Measurements from ENCODE around the gene AMBN. TPM values are rescaled to one million over a fixed set of nuclear protein-coding genes. Genes with fewer than 3 reads are reported as not detected.
"Not testable (repeated sequence)": the region's sequence is repeated elsewhere in the genome, so short reads cannot be mapped to it uniquely, and the experiment has no call there.

The AMBN gene
- total RNA-seq, 2 experiments from 2014 or later = not detected

DNA sequence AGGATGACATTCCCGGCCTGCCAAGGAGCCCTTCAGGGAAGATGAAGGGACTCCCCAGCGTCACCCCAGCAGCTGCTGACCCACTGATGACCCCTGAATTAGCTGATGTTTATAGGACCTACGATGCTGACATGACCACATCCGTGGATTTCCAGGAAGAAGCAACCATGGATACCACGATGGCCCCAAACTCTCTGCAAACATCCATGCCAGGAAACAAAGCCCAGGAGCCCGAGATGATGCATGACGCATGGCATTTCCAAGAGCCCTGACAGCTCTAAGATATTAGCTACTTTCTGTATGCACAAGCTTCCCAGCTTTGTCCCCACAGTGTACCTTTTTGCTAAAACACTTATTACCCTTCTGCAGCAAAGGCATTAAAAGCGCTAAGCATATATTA lies 14.4 kb downstream of the AMBN start:
- POLR2A ChIA-PET = no interaction called here
- CTCF ChIA-PET = no interaction called here

DNA sequence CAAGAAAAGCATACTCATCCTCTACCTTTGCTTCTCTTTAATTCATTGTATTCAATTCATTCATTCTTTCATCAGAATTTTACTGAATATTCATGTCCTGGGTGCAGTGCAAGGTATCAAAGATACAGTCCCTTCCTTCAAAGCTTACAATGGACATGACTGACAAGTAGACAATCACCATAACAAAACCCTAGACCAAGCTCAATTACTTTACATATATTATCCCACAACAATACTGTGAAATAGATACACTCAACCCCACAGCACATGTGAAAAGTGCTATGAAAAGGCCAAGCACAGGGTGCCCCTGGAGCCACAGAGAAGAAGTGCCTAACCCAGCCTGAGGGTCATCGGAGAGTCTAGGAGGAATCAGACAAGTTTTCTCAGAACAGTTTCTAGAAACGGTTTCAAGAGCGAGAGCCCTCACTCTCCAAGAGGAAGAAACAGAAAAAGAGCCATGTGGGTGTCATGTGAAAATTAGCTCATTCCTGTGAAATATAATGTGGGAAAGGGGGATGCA lies 15.3 kb downstream of the AMBN start:
- POLR2A ChIA-PET = no interaction called here
- CTCF ChIA-PET = no interaction called here

DNA sequence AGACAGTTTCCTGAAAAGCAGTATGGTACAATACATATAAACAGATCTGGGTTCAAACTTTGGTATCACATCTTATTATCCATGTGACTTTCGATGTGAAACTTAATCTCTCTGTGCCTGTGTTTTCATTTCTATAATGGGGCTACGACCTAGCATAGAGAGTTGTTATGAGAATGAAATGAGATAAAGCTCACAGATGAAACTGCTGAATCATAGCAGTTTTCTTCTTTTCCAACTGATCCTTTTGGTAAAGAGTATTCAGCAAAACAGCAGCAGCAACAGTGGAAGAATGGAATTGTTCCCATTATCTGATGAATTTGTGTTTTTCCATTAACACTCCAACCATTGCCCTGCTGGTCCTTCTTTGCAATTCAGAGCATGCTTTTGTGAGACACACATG lies 16.3 kb downstream of the AMBN start:
- CTCF ChIA-PET = no interaction called here
- POLR2A ChIA-PET = no interaction called here

DNA sequence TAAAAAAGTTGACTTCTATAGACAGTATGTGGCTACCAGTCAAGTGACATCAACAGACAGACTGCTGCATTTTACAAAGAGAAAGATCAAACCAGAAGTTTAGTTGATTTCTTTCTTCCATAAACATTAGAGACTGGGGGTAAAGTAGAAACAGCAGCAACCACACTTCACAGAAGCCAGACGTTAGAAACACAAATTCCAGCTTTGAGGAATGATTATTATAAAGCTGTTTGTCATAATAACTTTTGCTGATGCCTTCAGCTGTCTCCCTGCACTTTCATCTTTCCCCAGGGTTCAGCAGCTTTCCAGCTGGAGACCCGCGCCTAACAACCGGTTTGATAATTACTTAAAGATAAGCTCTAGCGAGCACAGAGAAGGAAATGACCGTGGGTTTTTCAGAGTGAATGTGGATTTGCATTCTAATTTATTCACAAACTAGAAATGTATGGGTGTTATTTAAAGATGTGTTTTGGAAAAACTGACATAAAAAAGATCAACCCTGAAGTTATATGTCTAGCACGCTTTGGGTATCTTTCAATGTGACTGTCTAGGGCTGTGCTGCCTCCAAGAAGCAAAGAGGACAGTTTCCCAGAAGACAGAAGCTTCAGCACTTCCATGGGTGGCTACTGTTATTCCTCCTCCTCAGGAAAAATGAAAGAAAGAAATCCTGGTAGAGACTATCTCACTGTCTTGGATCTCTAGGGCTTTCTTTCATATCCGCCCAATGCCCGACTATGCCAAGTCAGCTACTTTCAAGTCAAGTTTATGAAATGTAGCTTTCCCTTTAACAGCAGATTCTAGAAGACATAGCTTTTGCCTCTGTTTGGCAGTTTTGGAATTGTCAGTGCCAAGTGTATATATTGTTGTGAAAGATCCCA lies 21.5 kb downstream of the AMBN start:
- ChIA-PET CTCF (no interaction called here), POLR2A (no interaction called here)

DNA sequence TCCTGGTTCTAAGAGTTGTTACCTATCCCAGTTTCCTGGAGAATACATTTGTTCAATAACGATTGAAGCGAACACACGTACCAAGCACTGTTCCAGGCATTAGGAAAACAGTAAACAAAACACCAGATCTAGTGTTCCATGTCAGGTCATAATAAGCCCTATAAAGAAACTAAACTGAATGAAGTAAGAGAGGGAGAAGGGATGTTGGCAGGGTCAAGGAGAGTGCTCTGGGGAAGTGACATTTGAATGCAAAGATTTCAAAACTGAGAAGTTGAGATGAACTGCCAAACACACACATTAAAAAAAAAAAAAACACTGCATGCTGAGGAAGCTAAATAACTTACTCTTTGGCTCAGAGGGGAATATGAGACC lies 22.1 kb downstream of the AMBN start:
- CTCF ChIA-PET = no interaction called here
- POLR2A ChIA-PET = no interaction called here

DNA sequence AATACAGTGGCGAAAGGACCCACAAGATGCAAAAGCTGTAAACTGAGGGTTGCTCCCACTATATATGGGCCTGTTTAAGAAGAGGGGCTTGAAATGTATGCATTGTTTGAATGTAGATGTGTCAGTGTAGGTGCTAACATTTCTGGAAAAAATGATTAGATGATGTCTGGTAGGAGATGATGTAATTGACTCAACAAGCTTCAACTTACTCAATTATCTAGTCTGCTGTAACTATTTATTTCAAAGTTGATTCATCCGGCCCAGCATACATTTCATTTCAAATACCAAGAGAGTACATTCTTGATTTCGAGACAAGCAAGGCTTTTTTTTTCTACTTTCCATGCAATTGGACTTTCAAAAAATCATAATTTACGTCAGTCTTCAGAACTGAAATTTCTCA lies 27.2 kb downstream of the AMBN start:
- CTCF ChIA-PET = interaction anchor here (0.5 kb wide), 1 partner anchor 20 kb away, joined by 3 read pairs; no protein-coding TSS in a partner anchor

DNA sequence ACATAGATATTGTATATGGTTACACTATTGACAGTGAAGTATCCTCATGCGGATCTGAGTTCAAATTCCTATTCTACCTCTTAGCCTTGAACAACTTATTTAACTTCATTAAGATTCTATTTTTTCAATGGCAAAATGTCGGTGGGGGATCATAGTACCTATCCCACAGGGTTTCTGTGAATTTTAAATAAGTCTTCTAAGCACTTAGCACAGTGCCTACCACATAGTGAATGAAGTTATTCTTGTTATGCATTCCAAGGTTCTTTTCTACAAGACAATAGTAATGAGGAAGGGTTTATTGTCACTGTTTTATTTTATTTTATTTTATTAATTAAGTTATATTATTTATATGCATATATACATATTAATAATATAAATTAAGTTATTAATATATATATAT lies 27.7 kb downstream of the AMBN start:
- CTCF ChIA-PET = interaction anchor here (0.5 kb wide), 1 partner anchor 19 kb away, joined by 3 read pairs; no protein-coding TSS in a partner anchor

More for the DNA sequence above, 27.2 kb downstream of the AMBN start:
- POLR2A ChIA-PET = no interaction called here

DNA sequence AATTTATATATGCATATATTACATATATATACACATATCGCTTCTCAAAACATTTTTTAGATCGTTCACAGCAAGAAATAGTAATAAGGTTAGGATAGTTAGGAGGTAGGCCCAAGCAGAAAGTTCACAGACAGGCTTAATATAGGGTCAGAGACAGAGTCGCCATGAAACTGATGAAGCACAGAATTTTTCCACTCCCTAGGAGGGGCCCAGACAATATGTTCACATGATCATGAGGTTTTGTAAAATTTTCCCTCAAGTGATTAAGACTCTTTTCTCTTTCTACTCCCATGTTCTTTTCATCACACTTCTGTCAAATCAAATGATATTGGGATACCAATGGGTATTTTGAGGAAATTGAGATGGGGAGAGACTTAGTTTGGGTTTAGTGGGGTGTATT lies 31.3 kb downstream of the AMBN start:
- POLR2A ChIA-PET = no interaction called here
- CTCF ChIA-PET = no interaction called here

More for the DNA sequence above, 27.7 kb downstream of the AMBN start:
- POLR2A ChIA-PET = no interaction called here

DNA sequence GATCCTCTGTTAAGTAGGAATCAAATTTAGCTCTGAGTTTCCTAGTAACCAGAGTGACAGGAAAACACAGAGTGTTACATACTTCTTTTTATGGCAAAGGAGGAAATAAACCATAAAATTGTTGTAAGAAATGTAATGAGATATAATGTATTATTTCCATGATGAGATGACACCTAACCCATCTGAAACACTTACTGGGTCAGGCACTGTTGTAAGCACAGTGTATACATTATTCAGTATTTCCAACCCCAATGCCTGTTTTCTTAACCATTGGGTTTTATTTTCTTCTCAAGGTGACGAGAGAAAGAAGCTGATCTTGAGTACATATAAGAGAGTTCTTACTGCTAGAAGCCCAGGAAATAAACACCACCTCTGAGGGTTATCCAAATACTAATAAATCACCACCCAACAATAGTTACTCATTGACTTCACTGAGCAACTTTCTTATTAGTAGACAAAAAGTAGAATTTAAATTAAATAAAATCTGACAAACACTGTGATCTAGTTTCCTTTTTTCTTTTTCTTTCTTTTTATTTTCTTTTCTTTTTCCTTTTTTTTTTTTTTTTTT lies 32.3 kb downstream of the AMBN start:
- POLR2A ChIA-PET = no interaction called here
- CTCF ChIA-PET = no interaction called here

DNA sequence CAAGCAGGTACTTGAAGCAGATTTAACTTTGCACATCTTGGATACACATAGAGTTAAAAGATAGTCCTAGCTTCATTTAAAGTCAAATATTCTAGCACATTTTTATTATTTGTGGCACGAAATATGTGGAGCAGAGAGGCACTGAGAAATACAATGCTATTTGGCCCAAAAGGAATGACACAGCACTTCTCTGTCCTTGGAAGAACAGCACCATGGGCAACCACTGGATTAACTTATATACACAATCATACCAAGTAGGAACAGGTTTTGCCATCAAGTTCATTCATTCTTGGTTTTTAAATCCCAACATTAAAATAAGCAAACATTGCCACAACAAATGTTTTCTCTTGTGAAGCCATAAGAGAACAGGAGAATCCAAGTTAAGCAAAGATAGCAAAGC lies 35.6 kb downstream of the AMBN start:
- CTCF ChIA-PET = no interaction called here
- POLR2A ChIA-PET = no interaction called here

DNA sequence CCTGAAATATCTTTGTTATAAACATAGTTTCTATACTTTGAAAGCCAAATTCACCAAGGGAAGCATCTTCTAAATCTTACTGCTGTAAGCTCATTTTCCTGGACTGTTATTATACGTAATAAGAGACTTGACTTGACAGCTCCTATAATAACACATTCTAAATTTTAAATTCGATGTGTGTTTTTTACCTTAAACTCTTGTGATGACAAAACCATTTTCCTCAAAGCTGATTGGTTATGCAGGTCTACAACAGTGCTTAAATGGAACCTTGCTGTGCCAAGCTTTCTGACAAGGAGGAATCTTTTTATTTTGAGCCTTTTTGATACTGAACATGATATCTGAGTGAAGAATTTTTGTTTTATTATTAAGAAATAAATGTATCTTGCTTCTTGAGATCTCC lies 36.4 kb downstream of the AMBN start, which contains the start of gene ENAM:
ENAM (plus strand) TSS at position 301 of the 400 bp plus-strand sequence. CDS start 757 bp downstream, outside the sequence.
- CTCF ChIA-PET = no interaction called here
- POLR2A ChIA-PET = no interaction called here

DNA sequence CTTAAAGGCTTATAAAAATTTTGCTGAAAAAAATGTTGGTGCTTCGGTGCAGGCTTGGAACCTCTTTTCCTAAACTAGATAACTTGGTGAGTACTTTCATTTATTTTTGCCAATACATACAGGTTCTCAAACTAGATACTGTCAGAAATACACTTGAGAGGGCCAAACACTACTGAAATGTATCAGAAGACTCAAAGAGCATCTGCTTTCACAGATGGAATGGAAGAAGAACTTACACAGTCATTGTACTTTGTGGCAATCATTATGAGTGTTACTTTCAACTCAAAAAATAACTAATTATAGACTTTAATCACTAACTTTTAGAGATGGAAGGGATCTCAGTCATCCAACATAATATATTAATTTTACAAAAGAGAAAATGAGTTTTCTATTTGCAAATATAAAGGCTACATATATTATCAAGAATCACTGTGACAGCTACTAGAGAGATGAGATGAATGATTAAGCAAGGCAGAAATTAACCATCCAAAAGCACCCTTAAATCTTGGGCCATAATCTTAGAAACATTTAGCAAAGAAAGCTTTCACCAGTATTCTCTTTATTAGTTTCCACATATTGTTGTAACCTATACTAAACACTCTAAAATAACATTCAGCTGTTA lies 37.5 kb downstream of the AMBN start:
- POLR2A ChIA-PET = no interaction called here
- CTCF ChIA-PET = no interaction called here

DNA sequence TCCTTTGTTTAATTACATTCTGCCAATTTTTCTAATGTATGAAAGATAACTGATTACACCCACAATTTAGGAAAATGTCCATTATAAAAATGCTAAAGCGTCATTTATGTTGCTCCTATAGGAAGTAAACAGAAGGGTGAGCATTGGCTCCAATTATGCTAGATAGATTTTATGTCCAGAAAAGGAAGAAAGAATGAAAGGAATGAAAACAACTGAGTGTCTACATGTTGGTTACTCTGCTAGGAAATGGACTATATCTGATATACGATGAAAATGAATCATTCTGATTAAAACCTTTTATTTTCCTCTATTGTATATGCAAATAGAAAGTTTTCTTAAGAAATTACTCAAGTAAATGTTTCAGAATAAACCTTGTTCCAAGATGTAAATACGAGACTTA lies 38.1 kb downstream of the AMBN start:
- ChIA-PET POLR2A (no interaction called here), CTCF (no interaction called here)

DNA sequence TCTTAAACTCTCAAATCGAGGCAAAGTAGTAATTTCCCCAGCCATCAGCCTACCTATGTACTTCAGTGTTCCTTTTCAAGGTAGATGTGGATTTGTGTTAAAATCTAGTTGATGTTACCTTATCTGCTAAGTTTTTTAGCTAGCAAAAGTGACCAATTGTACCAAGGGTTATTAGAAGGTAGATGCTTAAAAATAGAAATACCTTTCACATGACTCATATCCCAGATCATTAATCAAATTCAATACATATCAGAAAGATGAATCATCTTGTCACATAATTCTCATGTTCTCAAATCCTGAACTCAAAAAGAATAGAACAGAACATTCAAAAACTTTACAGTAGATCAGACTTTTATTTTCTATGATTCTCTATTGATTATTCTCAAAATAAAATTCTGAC lies 40.0 kb downstream of the AMBN start:
- ChIA-PET CTCF (no interaction called here), POLR2A (no interaction called here)

DNA sequence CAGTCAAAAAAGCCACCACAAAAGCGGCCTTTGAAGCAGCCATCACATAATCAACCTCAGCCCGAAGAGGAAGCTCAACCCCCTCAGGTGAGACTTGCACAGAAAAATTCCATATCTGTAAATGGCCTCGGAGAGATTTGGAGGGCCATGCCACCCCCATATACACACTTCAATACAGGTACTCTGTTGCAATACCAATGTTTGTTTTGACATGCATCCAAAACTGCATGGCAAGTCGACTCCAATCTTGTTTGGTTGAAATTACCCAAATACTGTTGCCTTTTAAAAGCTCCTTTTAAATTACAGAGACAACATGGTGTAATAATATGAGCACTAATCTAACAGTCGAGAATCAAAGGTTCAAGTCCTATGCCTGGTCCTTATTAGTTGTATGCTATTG lies 42.4 kb downstream of the AMBN start:
- POLR2A ChIA-PET = no interaction called here
- CTCF ChIA-PET = no interaction called here

DNA sequence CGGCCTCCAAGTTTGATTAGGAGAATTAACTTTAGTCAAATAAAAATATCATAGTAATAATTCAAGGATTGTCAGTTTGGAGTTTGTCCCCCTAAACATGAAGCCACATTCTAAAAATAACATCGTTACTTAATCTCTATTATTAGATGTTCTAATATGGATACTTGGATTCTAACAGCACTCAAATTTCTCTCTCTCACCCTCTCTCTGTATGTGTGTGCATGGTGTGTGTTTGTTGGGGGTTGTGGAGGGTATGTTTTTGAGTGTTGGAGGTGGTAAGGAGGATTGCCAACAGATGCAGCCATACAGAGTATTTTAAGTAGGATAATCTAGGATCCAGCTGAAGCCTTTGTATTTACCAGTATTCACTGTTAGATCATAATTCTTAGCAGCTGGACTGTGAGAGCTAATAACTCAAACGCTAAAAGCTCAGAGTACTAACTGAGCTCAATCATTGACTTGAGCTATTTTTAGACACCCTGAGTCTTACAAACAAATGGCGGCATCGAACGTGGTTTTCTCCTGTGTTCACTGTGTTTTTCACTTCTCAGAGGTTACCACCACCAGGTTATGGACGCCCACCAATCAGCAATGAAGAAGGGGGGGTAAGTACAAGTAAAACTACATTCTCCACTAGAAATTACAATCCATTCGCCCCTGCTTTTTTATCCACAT lies 45.3 kb downstream of the AMBN start:
- POLR2A ChIA-PET = no interaction called here
- CTCF ChIA-PET = no interaction called here

DNA sequence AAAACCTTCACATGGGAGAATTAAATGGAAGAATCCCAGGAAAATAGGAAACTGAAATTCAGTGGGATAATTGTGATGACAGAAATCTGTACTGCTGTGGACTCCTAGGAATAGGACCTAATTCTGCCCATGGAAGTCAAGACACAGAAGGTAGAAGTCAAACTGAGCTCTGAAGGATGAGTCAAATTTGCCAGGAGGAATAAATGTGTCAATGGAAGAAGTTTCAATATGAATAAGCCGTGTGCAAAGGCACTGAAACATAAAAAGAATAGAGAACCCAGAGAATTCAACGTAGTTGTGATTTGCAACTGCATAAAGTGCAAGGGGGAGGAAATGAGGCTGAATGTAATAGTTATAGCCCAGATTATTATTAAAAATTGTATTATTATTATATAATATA lies 48.1 kb downstream of the AMBN start:
- POLR2A ChIA-PET = no interaction called here
- CTCF ChIA-PET = no interaction called here

DNA sequence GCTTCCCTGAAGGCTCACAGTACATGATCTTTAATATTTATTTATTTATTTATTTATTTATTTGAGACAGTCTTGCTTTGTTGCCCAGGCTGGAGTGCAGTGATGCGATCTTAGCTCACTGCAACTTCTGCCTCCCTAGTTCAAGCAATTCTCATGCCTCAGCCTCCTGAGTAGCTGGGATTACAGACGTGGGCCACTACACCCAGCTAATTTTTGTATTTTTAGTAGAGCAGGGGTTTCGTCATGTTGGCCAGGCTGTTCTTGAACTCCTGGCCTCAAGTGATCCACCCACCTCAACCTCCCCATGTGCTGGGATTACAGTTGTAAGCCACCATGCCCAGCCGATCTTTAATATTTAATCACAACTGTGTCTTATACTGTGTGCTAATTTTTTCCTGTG lies 58.7 kb downstream of the AMBN start:
- POLR2A ChIA-PET, CTCF ChIA-PET: not testable (repeated sequence)

DNA sequence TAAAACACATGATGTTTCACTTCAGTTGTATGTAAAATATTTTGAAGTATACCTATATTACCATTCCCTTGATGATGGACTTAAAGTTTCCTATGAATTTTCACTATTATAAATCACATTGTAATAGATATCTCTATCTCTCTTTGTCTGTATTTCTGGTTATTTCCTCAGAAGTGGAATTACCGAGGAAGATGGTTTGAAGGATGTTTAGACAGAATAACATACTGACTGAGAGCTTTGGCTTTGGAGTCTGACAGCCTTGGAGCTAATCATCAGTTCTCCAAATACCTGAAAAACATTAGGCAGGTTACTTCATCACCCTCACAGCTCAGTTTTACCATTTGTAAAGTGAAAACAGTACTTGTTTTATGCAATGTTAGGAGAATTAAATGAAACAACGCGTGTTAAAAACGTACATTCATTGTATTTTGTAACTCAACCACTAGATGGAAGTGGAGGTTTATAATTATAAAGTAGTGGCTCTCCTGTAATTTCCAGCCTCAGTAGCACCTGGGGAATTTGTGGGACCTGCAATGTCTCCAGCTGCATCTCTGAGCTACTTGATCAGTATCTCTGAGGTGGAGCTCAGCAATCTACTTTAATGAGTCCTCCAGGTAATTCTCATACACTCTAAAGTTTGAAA lies 59.9 kb downstream of the AMBN start:
- ChIA-PET POLR2A (no interaction called here), CTCF (interaction anchor here (0.6 to 1.6 kb wide), 6 partner anchors 15 to 358 kb away, joined by 3 to 5 read pairs (median 3); partner anchors contain the start of gene UTP3)

DNA sequence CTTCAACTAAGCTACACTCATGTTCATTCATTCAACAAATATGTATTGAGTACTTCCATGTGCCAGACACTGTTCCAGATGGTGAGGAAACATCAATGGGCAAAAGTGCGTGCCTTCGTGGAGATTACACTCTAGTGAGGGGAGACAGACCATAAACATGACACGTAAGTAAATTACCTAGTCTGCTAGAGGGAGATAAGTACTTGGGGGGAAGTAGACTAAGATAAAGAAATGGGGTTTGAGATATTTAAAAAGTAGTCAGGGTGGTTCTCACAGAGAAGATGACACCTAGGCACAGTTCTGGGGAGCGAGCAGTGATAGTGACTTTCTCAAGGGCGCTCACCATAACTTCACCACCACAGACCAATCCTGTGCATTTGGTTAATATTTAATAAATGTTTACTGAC lies 62.6 kb downstream of the AMBN start:
- POLR2A ChIA-PET = no interaction called here
- CTCF ChIA-PET = no interaction called here

Measured in activated CD8-positive, alpha-beta memory T cell treated with anti-CD3 and anti-CD28 coated beads for 36 hours (primary cell).